Lower leg skin (tissue), 3 donors: Measurements from ENCODE around the gene BTNL8.

Source experiments
- CTCF ChIP-seq, 3 donors: fragments of 450-650 bp; IDR thresholded peaks; one replicate each; pipeline ENCODE4 v1.5.1; 2016; ENCODE audit warnings: antibody characterized with exemption in 3 of 3, mild to moderate bottlenecking in 3 of 3, moderate library complexity in 2 of 3
- POLR2A ChIP-seq, 2 donors: fragments of 450-650 bp; IDR thresholded peaks; one replicate each; pipeline ENCODE4 v1.6.1; 2016 to 2017; ENCODE audit warnings: antibody characterized with exemption in 2 of 2, mild to moderate bottlenecking in 1 of 2, moderate library complexity in 1 of 2

- TF ChIP-seq CTCF (IDR thresholded peaks at IDR 0.05), result no peak
- TF ChIP-seq POLR2A (IDR thresholded peaks at IDR 0.05), result no peak
Observed at GRCh38 chr5:180869587-180869986, 29.4 kb upstream of the BTNL8 start.
